Mucosa of descending colon (tissue), 3 donors: Measurements from ENCODE around the gene PLD1. TPM values are rescaled to one million over a fixed set of nuclear protein-coding genes. Genes with fewer than 3 reads are reported as not detected.

Experiments
- ATAC-seq: fragments of 200-7000 bp; cut with Tn5 transposase; one replicate; pipeline ENCODE4 v1.9.1; 2020; ENCODE audit warnings: mild to moderate bottlenecking, moderate library complexity
- DNase-seq, 3 donors: peaks; one replicate each; pipeline ENCODE4 v3.0.0-alpha.2; 2020
- H3K36me3 ChIP-seq: fragments of 200-600 bp; one replicate; pipeline ENCODE4 v1.8.0; 2021; ENCODE audit warnings: low read depth, mild to moderate bottlenecking
- H3K4me1 ChIP-seq: fragments of 200-600 bp; one replicate; pipeline ENCODE4 v1.8.0; 2021; ENCODE audit warnings: low read depth, mild to moderate bottlenecking
- H3K4me3 ChIP-seq: fragments of 200-600 bp; one replicate; pipeline ENCODE4 v1.8.0; 2021; ENCODE audit warnings: mild to moderate bottlenecking
- H3K9me3 ChIP-seq: fragments of 200-600 bp; one replicate; pipeline ENCODE4 v1.8.0; 2021; ENCODE audit warnings: mild to moderate bottlenecking
- intact Hi-C, 2 donors: fragments of 100-400 bp; cut with DNase I in 1 of 2; cut with micrococcal nuclease in 1 of 2; formaldehyde crosslinking; loops; one replicate each; pipeline versions ENCODE4 v1.11.0 to v1.11.1; 2022; cut with DNase I, micrococcal nuclease
- total RNA-seq, 3 donors: library from RNA; stranded (reverse); fragmentation: NEBNext Ultra II Directional in 2 of 3; extraction: Animal tissue kit (Norgen Biotek cat#: 25700) in 2 of 3; gene quantifications; one replicate each; pipeline versions ENCODE4 v1.2.1 to v1.2.4, GENCODE V29; 2021 to 2023
- TF ChIP-seq, protein P1 (sequence below): fragments of 200-600 bp; IDR thresholded peaks from one replicate; pipeline ENCODE4 v1.8.0; 2022; ENCODE audit warnings: antibody characterized with exemption, mild to moderate bottlenecking
- donor health status: DM: no; HTN: no; CAD: no; lungs with moderate emphysema.
- donor health status: DM: no; HTN: no; CAD: no.
- donor health status: DM: no; HTN: yes; CAD: no.

PLD1 gene
- total RNA-seq, 3 donors from 2014 or later: 46.6 to 105 (median 65.1) TPM

- Histone ChIP-seq H3K4me3 (no peak overlapping the region), H3K36me3 (no peaks in the 10 kb centered on the region), H3K4me1 (no peaks in the 10 kb centered on the region), H3K9me3 (peaks cover 15% of the 10 kb centered on the region)
- TF ChIP-seq, protein P1, sequence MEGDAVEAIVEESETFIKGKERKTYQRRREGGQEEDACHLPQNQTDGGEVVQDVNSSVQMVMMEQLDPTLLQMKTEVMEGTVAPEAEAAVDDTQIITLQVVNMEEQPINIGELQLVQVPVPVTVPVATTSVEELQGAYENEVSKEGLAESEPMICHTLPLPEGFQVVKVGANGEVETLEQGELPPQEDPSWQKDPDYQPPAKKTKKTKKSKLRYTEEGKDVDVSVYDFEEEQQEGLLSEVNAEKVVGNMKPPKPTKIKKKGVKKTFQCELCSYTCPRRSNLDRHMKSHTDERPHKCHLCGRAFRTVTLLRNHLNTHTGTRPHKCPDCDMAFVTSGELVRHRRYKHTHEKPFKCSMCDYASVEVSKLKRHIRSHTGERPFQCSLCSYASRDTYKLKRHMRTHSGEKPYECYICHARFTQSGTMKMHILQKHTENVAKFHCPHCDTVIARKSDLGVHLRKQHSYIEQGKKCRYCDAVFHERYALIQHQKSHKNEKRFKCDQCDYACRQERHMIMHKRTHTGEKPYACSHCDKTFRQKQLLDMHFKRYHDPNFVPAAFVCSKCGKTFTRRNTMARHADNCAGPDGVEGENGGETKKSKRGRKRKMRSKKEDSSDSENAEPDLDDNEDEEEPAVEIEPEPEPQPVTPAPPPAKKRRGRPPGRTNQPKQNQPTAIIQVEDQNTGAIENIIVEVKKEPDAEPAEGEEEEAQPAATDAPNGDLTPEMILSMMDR: no peak
- ATAC-seq: no peak
- DNase-seq: no peak
- intact Hi-C loops: no loop called here
Observed at GRCh38 chr3:171850320-171850959, 40.2 kb upstream of the PLD1 start.

DNA sequence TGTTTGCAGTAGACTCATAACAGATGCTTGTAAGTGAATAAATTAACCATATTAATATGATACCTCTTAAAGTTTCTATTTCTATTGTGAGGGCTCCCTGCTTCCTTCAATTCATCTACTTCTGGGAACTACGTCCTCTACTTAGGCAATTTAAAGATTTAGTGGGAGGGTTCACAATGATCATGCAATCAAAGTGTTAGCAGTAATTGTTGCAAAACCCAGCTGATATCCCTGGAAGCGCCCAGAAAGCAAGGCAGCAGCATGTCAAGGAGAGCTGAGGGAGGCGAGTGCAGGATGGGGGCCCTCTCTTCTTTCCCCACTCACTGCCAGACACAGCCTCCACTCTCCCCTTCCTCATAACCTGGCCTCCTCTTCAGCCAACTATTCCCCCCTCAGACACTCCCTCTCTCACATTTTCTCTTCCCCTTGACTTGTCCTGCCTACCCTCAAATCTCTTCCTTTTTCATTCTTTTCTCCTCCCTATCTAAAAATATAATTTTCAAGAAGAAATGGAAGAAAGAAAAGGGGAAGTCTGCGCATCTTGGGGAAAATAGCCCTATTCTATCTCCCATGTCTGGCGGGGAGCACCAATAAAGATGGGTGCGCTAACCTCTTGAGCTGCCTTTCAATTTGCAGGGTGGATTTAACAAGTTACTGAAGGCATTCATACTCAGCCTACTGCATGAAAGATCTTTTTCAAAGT is 39.5 kb upstream of the PLD1 start:
- Histone ChIP-seq H3K36me3 (no peaks in the 10 kb centered on the region), H3K9me3 (peaks cover 10% of the 10 kb centered on the region), H3K4me3 (no peak overlapping the region), H3K4me1 (no peaks in the 10 kb centered on the region)
- intact Hi-C loops: no loop called here
- TF ChIP-seq, protein P1: no peak
- DNase-seq (no peak), ATAC-seq (no peak)

GRCh38 chr3:171847595-171848259 is 37.4 kb upstream of the PLD1 start:
- no peak for ATAC-seq
- TF ChIP-seq, protein P1: no peak

GRCh38 chr3:171847133-171847532 is 36.9 kb upstream of the PLD1 start:
- H3K9me3 ChIP-seq: no peaks in the 10 kb centered on the region
- ATAC-seq: no peak
- TF ChIP-seq, protein P1: no peak
- H3K36me3 ChIP-seq: no peaks in the 10 kb centered on the region
- no peaks in the 10 kb centered on the region for H3K4me1 ChIP-seq
- H3K4me3 ChIP-seq: no peak overlapping the region
- intact Hi-C loops: no loop called here
- no peak for DNase-seq

More at GRCh38 chr3:171847595-171848259, 37.4 kb upstream of the PLD1 start:
- Histone ChIP-seq H3K9me3 (no peaks in the 10 kb centered on the region), H3K4me1 (no peaks in the 10 kb centered on the region), H3K36me3 (no peaks in the 10 kb centered on the region), H3K4me3 (no peak overlapping the region)
- DNase-seq: no peak
- intact Hi-C loops: no loop called here

DNA sequence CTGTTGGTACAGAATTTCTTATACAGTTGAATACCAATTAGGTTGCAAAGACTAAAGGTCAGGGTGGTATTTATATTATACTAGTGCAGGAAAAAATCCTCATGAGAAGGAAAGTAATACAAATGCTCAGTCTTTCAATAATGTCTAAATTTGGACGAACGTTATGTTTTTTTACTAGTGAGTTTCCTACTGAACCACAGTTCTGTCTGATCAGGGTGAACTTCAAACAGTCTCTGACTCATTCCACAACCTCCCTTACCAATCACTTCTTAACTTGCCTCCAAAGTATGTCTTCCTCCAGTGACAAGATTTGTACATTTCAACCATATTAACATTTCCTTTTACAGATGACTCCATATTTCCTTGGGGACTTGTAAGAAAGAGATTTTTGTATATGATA is 36.3 kb upstream of the PLD1 start:
- Histone ChIP-seq H3K36me3 (no peaks in the 10 kb centered on the region), H3K4me3 (no peak overlapping the region), H3K4me1 (no peaks in the 10 kb centered on the region), H3K9me3 (no peaks in the 10 kb centered on the region)
- TF ChIP-seq, protein P1: no peak
- intact Hi-C loops: no loop called here
- DNase-seq (no peak), ATAC-seq (no peak)
